Measurements from ENCODE around the gene CHCHD3.

The CHCHD3 gene

DNA sequence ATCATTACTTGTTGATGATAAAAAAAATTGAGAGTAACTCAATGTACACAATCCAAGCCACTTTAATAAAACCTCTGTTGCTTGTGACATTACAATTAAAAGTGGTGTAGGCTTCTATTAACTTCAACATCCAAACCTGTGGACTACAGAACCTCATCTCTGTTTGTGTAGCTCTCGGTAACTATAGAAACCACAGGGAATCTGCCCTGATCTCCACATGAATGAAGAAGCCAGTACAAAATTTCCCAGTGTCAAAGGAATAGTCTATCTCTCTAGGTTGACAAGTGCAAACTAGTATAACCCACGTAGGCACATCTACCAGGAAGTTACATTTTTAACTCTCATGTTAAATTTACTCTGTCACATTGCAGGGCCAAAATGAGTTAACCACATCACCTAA is 204.3 kb downstream of the CHCHD3 start:
- no peak for DNase-seq (ENCODE audit: extremely low read depth, insufficient read length)
- H3K27me3 ChIP-seq (replicated peaks; ENCODE audit: control insufficient read depth, insufficient read depth, low read length): no peaks in the 10 kb centered on the region
- no peak overlapping the region for H3K4me3 ChIP-seq (replicated peaks; ENCODE audit: low read depth, low read length)
- H3K36me3 ChIP-seq (ENCODE audit: control insufficient read depth, insufficient read depth, low read length): no peaks in the 10 kb centered on the region
- TF ChIP-seq, protein P1, sequence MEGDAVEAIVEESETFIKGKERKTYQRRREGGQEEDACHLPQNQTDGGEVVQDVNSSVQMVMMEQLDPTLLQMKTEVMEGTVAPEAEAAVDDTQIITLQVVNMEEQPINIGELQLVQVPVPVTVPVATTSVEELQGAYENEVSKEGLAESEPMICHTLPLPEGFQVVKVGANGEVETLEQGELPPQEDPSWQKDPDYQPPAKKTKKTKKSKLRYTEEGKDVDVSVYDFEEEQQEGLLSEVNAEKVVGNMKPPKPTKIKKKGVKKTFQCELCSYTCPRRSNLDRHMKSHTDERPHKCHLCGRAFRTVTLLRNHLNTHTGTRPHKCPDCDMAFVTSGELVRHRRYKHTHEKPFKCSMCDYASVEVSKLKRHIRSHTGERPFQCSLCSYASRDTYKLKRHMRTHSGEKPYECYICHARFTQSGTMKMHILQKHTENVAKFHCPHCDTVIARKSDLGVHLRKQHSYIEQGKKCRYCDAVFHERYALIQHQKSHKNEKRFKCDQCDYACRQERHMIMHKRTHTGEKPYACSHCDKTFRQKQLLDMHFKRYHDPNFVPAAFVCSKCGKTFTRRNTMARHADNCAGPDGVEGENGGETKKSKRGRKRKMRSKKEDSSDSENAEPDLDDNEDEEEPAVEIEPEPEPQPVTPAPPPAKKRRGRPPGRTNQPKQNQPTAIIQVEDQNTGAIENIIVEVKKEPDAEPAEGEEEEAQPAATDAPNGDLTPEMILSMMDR (IDR thresholded peaks at IDR 0.05; ENCODE audit: insufficient read depth, low read length, poor library complexity, severe bottlenecking): no peak

DNA sequence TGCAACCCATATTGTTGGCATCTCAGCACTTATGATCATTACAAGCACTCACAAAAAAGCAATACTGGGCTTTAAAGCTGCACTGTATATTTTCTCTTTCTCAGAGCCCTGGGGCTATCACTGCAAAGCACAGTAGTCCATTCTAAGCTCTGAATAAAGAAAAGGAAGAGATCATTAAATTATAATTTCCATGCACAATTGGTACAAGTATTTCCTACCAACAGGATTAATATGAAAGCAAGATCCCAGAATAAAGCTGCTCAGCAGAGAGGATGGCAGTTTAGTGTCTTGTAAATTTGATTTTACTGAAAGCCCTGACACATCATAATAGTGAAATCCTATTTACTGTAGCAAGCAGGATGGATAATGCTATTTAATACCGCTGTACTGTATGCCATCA is 205.3 kb downstream of the CHCHD3 start:
- DNase-seq (ENCODE audit: extremely low read depth, insufficient read length): no peak
- TF ChIP-seq, protein P1 (IDR thresholded peaks at IDR 0.05; ENCODE audit: insufficient read depth, low read length, poor library complexity, severe bottlenecking): no peak
- no peak overlapping the region for H3K4me3 ChIP-seq (replicated peaks; ENCODE audit: low read depth, low read length)
- H3K36me3 ChIP-seq (ENCODE audit: control insufficient read depth, insufficient read depth, low read length): no peaks in the 10 kb centered on the region
- no peaks in the 10 kb centered on the region for H3K27me3 ChIP-seq (replicated peaks; ENCODE audit: control insufficient read depth, insufficient read depth, low read length)

DNA sequence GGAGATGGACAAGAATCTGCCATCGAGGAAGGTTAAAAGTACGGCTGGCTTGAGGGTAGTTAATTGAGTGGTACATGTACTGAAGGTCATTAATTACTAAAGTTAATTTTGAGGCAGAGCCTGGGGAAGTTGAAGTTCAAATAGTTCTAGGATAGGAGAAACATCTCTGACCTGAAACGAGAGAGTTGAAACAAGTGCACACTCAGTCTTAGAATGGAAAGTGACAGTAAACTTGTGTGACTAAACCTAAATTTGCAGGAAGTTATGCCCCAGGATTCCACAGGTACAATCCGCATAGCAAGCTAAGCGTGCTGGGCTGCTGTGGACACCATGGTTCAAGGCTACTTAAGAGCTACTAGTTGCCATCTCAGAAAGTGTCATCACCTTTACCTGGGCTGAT is 209.9 kb downstream of the CHCHD3 start:
- no peaks in the 10 kb centered on the region for H3K36me3 ChIP-seq (ENCODE audit: control insufficient read depth, insufficient read depth, low read length)
- no peak for DNase-seq (ENCODE audit: extremely low read depth, insufficient read length)
- no peaks in the 10 kb centered on the region for H3K27me3 ChIP-seq (replicated peaks; ENCODE audit: control insufficient read depth, insufficient read depth, low read length)
- TF ChIP-seq, protein P1 (IDR thresholded peaks at IDR 0.05; ENCODE audit: insufficient read depth, low read length, poor library complexity, severe bottlenecking): no peak
- H3K4me3 ChIP-seq (replicated peaks; ENCODE audit: low read depth, low read length): no peak overlapping the region; the same call in 1 of the 2 replicates

DNA sequence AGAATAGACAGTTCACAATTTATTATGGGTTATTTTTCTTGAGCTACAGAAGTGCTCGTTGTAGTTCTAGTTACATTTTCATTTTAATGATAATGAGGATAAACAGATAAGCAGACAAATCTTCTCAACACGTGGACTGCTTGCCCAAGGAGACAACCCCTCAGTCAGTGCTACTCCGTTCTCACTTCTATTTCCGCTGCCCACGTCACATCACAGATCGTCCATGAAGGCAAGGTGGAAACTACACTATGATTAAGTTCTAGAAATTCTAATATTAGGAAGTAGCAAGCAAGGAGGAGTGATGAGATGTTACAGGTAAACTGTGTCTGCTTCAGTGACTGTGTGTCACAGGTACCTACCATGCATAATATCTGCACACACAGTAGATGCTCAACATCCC is 210.5 kb downstream of the CHCHD3 start:
- DNase-seq (ENCODE audit: extremely low read depth, insufficient read length): peak; percentile 40
- Histone ChIP-seq H3K27me3 (replicated peaks; ENCODE audit: control insufficient read depth, insufficient read depth, low read length) (no peaks in the 10 kb centered on the region), H3K36me3 (ENCODE audit: control insufficient read depth, insufficient read depth, low read length) (no peaks in the 10 kb centered on the region), H3K4me3 (replicated peaks; ENCODE audit: low read depth, low read length) (no peak overlapping the region)
- TF ChIP-seq, protein P1 (IDR thresholded peaks at IDR 0.05; ENCODE audit: insufficient read depth, low read length, poor library complexity, severe bottlenecking): no peak

DNA sequence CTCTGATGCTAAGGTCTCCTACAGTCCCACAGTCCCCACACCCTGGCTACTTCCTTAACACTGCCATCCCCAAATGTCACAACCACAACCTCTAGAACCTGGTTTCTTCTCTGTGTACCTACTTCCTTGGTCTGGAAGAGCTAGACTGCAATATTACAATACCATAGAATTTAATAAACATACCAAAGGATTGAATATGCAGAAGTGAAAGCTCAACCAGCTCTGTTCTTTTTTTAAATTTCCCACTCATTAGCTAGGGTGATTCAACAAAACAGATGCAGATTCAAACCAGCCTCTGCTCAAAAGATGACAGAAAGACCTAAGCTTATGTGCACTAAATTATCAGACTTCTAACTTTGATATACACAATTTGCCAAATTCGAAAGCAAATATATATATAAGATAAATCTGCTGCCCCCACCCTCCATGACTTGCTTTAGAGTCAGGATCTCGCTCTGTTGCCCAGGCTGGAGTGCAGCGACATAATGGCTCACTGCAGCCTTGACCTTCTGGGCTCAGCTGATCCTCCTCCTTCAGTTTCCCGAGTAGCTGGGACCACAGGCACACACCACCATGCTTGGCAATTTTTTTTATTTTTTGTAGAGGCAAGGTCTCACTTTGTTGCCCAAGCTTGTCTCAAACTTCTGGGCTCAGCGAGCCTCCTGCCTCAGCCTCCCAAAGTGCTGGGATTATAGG is 212.6 kb downstream of the CHCHD3 start:
- no peak overlapping the region for H3K4me3 ChIP-seq (replicated peaks; ENCODE audit: low read depth, low read length)
- H3K27me3 ChIP-seq (replicated peaks; ENCODE audit: control insufficient read depth, insufficient read depth, low read length): no peaks in the 10 kb centered on the region
- TF ChIP-seq, protein P1 (IDR thresholded peaks at IDR 0.05; ENCODE audit: insufficient read depth, low read length, poor library complexity, severe bottlenecking): no peak
- peak; percentile 34 for DNase-seq (ENCODE audit: extremely low read depth, insufficient read length)
- H3K36me3 ChIP-seq (ENCODE audit: control insufficient read depth, insufficient read depth, low read length): no peaks in the 10 kb centered on the region

DNA sequence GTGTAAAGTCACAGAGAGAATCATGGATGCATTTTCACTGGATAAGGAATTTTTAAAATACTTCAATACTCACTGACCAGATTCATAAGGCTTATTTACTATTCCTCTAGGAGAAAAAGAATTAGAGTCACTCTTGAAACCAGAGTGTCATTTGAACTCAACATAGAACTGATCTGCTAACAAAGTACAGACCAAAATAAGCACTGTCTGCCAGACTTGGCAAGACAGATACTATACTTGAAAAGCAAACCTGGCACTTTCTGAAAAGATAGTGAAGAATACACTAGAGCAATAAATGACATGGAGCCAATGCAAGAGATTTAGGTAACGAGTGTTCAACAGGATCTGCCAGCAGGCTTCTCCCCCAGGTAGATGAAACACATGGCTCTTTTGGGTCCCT is 215.3 kb downstream of the CHCHD3 start:
- Histone ChIP-seq H3K36me3 (ENCODE audit: control insufficient read depth, insufficient read depth, low read length) (no peaks in the 10 kb centered on the region), H3K27me3 (replicated peaks; ENCODE audit: control insufficient read depth, insufficient read depth, low read length) (no peaks in the 10 kb centered on the region), H3K4me3 (replicated peaks; ENCODE audit: low read depth, low read length) (no peak overlapping the region)
- DNase-seq (ENCODE audit: extremely low read depth, insufficient read length): no peak
- TF ChIP-seq, protein P1 (IDR thresholded peaks at IDR 0.05; ENCODE audit: insufficient read depth, low read length, poor library complexity, severe bottlenecking): no peak

Measured in GM06990 (cell line).